Esophagus muscularis mucosa (tissue), 4 donors: ENCODE measurements around the gene CNTNAP4. TPM values are rescaled to one million over a fixed set of nuclear protein-coding genes. Genes with fewer than 3 reads are reported as not detected.

Experiments used
- DNase-seq: peaks from one replicate; pipeline ENCODE4 v3.0.0-alpha.2; 2017; ENCODE audit errors: extremely low spot score
- H3K27ac ChIP-seq, 4 donors: fragments of 200-600 bp; sonication (generic); replicated peaks in 1 of 4; 1 replicate in 3 of 4; 2 replicates in 1 of 4; pipeline ENCODE4 v1.5.1; 2016 to 2019; ENCODE audit warnings: mild to moderate bottlenecking in 1 of 4
- H3K27me3 ChIP-seq, 4 donors: fragments of 200-600 bp; sonication (generic); one replicate each; pipeline versions ENCODE4 v1.5.1 to v1.6.0; 2016 to 2019
- H3K36me3 ChIP-seq, 4 donors: fragments of 200-600 bp; sonication (generic); one replicate each; pipeline ENCODE4 v1.5.1; 2016 to 2019
- H3K4me1 ChIP-seq, 4 donors: fragments of 200-600 bp; sonication (generic); one replicate each; pipeline ENCODE4 v1.5.1; 2016 to 2019
- H3K4me3 ChIP-seq, 4 donors: fragments of 200-600 bp; sonication (generic); 1 replicate in 2 of 4; 2 replicates in 2 of 4; pipeline ENCODE4 v1.5.1; 2016 to 2019; ENCODE audit warnings: mild to moderate bottlenecking in 4 of 4, moderate library complexity in 1 of 4
- H3K9me3 ChIP-seq, 4 donors: fragments of 200-600 bp; sonication (generic); 1 replicate in 3 of 4; 2 replicates in 1 of 4; pipeline ENCODE4 v1.5.1; 2016 to 2019
- CTCF ChIP-seq, 3 experiments: fragments of 200-600 bp in 2 of 3; fragments of 450-650 bp in 1 of 3; sonication (generic) in 2 of 3; IDR thresholded peaks; one replicate each; pipeline ENCODE4 v1.5.1; 2017 to 2019; ENCODE audit warnings: antibody characterized with exemption in 3 of 3, mild to moderate bottlenecking in 2 of 3, moderate library complexity in 1 of 3
- EP300 ChIP-seq: sonication (generic); formaldehyde crosslinking; IDR thresholded peaks from one replicate; pipeline ENCODE4 v1.6.1; 2017; ENCODE audit warnings: antibody characterized with exemption
- POLR2A ChIP-seq: fragments of 450-650 bp; IDR thresholded peaks from one replicate; pipeline ENCODE4 v1.6.1; 2017; ENCODE audit warnings: antibody characterized with exemption, moderate library complexity, mild to moderate bottlenecking, low read depth
- POLR2AphosphoS5 ChIP-seq, 2 donors: sonication (generic); formaldehyde crosslinking; IDR thresholded peaks; one replicate each; pipeline ENCODE4 v1.6.1; 2017; ENCODE audit warnings: antibody characterized with exemption in 2 of 2
- WGBS: methylation state at CpG from one replicate; pipeline ENCODE4 v1.1.5; 2018; 5-methylcytosine and 5-hydroxymethylcytosine counted together
- intact Hi-C: fragments of 100-400 bp; cut with DNase I; formaldehyde crosslinking; loops from one replicate; pipeline ENCODE4 v1.15.1; 2023
- total RNA-seq, 4 donors: library from RNA; depleted of rRNA; stranded (reverse); fragments of >200 nt; gene quantifications; one replicate each; pipeline versions ENCODE4 v1.1.0 to v1.2.1, GENCODE V29; 2016

Gene CNTNAP4
- total RNA-seq, 4 donors from 2014 or later, result 0.80 to 2.1 (median 1.6) TPM

DNA sequence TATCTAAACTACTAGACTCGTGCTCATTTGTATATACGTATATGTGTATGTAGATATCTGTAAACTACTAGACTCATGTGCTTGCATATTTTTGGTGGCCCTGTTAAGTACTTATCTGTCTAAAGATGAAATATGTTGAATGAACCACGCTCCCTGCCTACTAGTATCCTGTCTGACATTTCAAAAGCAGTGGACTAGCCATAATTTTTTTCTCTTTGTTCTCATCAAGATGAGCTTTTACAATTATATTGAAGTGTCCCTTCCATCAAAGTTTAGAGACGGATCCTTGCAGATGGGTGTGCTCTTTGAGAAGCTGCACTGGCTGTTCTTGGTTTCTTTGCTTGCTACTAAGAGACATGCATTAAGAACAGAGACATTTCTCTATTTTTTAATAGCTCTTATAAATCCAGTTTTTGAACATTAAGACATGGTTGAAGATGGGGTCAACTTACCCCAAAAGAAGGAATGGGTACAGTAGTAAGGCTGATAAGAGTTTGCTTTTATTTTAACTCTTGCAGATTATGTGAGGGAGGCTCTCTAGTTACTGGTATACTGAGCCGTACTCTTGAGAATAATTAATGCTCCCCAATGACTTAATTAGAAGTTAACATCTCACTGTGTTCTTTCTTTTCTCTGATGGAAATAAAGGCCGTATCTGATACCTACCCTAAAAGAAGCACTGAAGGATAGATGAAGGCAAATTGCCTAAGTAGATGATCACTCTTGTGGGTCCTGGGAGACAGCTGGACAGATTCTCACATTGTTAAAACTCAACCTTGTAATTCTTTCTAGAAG lies 3.4 kb downstream of the CNTNAP4 start:
- 89% methylated on average over 6 of the region's 6 CpGs for WGBS
- H3K27me3 ChIP-seq, result peaks cover 0 to 6% (median 0%) of the 10 kb centered on the region in 4 donors
- TF ChIP-seq EP300 (no peak), CTCF (IDR thresholded peaks at IDR 0.05) (no peak), POLR2A (no peak), POLR2AphosphoS5 (IDR thresholded peaks at IDR 0.05) (no peak)
- no peak overlapping the region for H3K27ac ChIP-seq
- H3K36me3 ChIP-seq, result no peaks in the 10 kb centered on the region
- H3K9me3 ChIP-seq, result no peaks in the 10 kb centered on the region
- intact Hi-C loops, result no loop called here
- no peak overlapping the region for H3K4me3 ChIP-seq
- DNase-seq, result no peak
- no peaks in the 10 kb centered on the region for H3K4me1 ChIP-seq

- no peak overlapping the region for H3K4me3 ChIP-seq
- no peak for DNase-seq
- no peaks in the 10 kb centered on the region for H3K36me3 ChIP-seq
- no peaks in the 10 kb centered on the region for H3K4me1 ChIP-seq
- WGBS, result 53% methylated on average over 3 of the region's 3 CpGs
- H3K9me3 ChIP-seq, result no peaks in the 10 kb centered on the region
- TF ChIP-seq POLR2AphosphoS5 (IDR thresholded peaks at IDR 0.05) (no peak), POLR2A (no peak), EP300 (no peak), CTCF (IDR thresholded peaks at IDR 0.05) (no peak)
- no peaks in the 10 kb centered on the region for H3K27me3 ChIP-seq
- no peak overlapping the region for H3K27ac ChIP-seq
- intact Hi-C loops, result no loop called here
These were observed 10.3 kb downstream of the CNTNAP4 start for GRCh38 chr16:76287466-76287865.

DNA sequence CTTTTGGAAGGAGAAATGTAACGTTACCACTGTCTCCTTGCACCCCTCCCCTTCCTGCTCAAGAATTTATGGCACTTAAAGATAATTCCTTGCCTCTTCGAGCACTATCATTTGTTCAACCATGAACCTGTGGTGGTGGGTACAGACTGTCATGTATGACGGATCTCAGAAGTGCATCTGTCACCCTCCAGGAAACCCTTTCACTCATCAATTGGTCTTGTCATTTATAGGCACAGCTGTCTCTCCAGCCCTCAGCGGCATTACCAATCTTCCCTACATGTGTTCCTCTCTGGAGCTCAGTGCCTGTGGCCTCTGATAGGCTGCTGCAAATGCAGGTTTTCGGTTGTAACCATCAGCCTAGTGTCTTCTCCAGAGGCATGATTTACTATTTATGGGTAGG lies 15.0 kb downstream of the CNTNAP4 start:
- intact Hi-C loops, result no loop called here
- no peak overlapping the region for H3K27ac ChIP-seq
- no peaks in the 10 kb centered on the region for H3K9me3 ChIP-seq
- H3K4me3 ChIP-seq, result no peak overlapping the region
- H3K4me1 ChIP-seq, result no peaks in the 10 kb centered on the region
- H3K36me3 ChIP-seq, result no peaks in the 10 kb centered on the region
- WGBS, result 77% methylated on average over 5 of the region's 5 CpGs
- H3K27me3 ChIP-seq, result no peaks in the 10 kb centered on the region
- no peak for TF ChIP-seq POLR2A
- no peak for TF ChIP-seq CTCF (IDR thresholded peaks at IDR 0.05)
- TF ChIP-seq EP300, result no peak
- no peak for TF ChIP-seq POLR2AphosphoS5 (IDR thresholded peaks at IDR 0.05)
- DNase-seq, result no peak

GRCh38 chr16:76293980-76294379 lies 16.8 kb downstream of the CNTNAP4 start:
- no peak for TF ChIP-seq EP300
- no peak for TF ChIP-seq CTCF (IDR thresholded peaks at IDR 0.05)
- TF ChIP-seq POLR2AphosphoS5 (IDR thresholded peaks at IDR 0.05), result no peak
- no peak for TF ChIP-seq POLR2A
- Histone ChIP-seq H3K27ac (no peak overlapping the region), H3K9me3 (no peaks in the 10 kb centered on the region), H3K27me3 (no peaks in the 10 kb centered on the region), H3K4me1 (no peaks in the 10 kb centered on the region), H3K36me3 (no peaks in the 10 kb centered on the region), H3K4me3 (no peak overlapping the region)
- intact Hi-C loops, result no loop called here
- 89% methylated on average over 3 of the region's 3 CpGs for WGBS
- DNase-seq, result no peak
